HEK293 (cell line): Measurements from ENCODE around the gene CEP85.
"Not testable (repeated sequence)": the region's sequence is repeated elsewhere in the genome, so short reads cannot be mapped to it uniquely, and the experiment has no call there.

ENCODE experiments used
- CTCF ChIA-PET: fragments of 350-600 bp; formaldehyde crosslinking; extraction: SDS; loops from one replicate; lab custom pipeline; 2021; ENCODE audit warnings: antibody characterized with exemption; lab: Yijun Ruan, JAX
- POLR2A ChIA-PET: fragments of 300-600 bp; formaldehyde crosslinking; extraction: SDS; loops from one replicate; lab custom pipeline; 2020; ENCODE audit warnings: antibody characterized with exemption, inconsistent platforms; lab: Yijun Ruan, JAX
- H3K27ac ChIP-seq: fragments of 200-500 bp; sonication (Bioruptor generic); 2 replicates; pipeline ENCODE4 v1.5.1; 2014; ENCODE audit warnings: low read depth, low read length, control low read depth, inconsistent platforms; ENCODE audit errors: extremely low read depth
- H3K36me3 ChIP-seq, 2 experiments: fragments of 200-500 bp in 1 of 2; sonication (Bioruptor generic) in 1 of 2; 1 replicate in 1 of 2; 2 replicates in 1 of 2; pipeline ENCODE4 v1.5.1; 2014 to 2017; ENCODE audit warnings: inconsistent platforms in 2 of 2, low read length in 2 of 2; ENCODE audit not compliant: control insufficient read depth in 2 of 2, insufficient read depth in 1 of 2
- H3K4me1 ChIP-seq: fragments of 200-500 bp; sonication (Bioruptor generic); 2 replicates; pipeline ENCODE4 v1.5.1; 2014; ENCODE audit warnings: mild to moderate bottlenecking, low read length, inconsistent platforms; ENCODE audit not compliant: control insufficient read depth, insufficient read depth
- H3K4me3 ChIP-seq: 2 replicates; pipeline ENCODE4 v1.5.1; 2011; ENCODE audit warnings: low read depth, mild to moderate bottlenecking, control low read depth, low read length, moderate library complexity
- H3K9me3 ChIP-seq: fragments of 200-500 bp; sonication (Bioruptor generic); 2 replicates; pipeline ENCODE4 v1.5.1; 2014; ENCODE audit warnings: low read depth, low read length, inconsistent platforms; ENCODE audit not compliant: control insufficient read depth, insufficient read depth
- HOXD13 ChIP-seq: sonication (generic); formaldehyde crosslinking; IDR thresholded peaks from 2 replicates; pipeline ENCODE4 v1.8.0; 2022; ENCODE audit warnings: missing genetic modification reagents, borderline replicate concordance
- SP7 ChIP-seq: fragments of 450-650 bp; formaldehyde crosslinking; IDR thresholded peaks from 2 replicates; pipeline ENCODE4 v1.5.1; 2016; ENCODE audit warnings: missing biosample characterization, missing genetic modification characterization
- WT1 ChIP-seq: fragments of 450-650 bp; formaldehyde crosslinking; IDR thresholded peaks from 2 replicates; pipeline ENCODE4 v1.5.1; 2016; ENCODE audit warnings: missing biosample characterization, missing genetic modification characterization
- ZEB2 ChIP-seq: fragments of 450-650 bp; formaldehyde crosslinking; IDR thresholded peaks from 2 replicates; pipeline ENCODE4 v1.5.1; 2016; ENCODE audit warnings: missing biosample characterization, missing genetic modification characterization
- ZFHX2 ChIP-seq: fragments of 450-650 bp; formaldehyde crosslinking; conservative IDR thresholded peaks from 2 replicates; pipeline ENCODE4 v1.5.1; 2016; ENCODE audit warnings: missing biosample characterization, missing genetic modification characterization
- ZNF138 ChIP-seq: fragments of 450-650 bp; formaldehyde crosslinking; IDR thresholded peaks from 2 replicates; pipeline ENCODE4 v1.5.1; 2016; ENCODE audit warnings: missing biosample characterization, missing genetic modification characterization, borderline replicate concordance
- ZNF155 ChIP-seq: fragments of 450-650 bp; formaldehyde crosslinking; IDR thresholded peaks from 2 replicates; pipeline ENCODE4 v1.5.1; 2016; ENCODE audit warnings: missing biosample characterization, missing genetic modification characterization
- ZNF366 ChIP-seq: fragments of 450-650 bp; formaldehyde crosslinking; conservative IDR thresholded peaks from 2 replicates; pipeline ENCODE4 v1.5.1; 2016; ENCODE audit warnings: missing biosample characterization, missing genetic modification characterization
- ZNF423 ChIP-seq: fragments of 450-650 bp; formaldehyde crosslinking; IDR thresholded peaks from 2 replicates; pipeline ENCODE4 v1.5.1; 2016; ENCODE audit warnings: missing biosample characterization, missing genetic modification characterization
- ZNF426 ChIP-seq: fragments of 450-650 bp; formaldehyde crosslinking; IDR thresholded peaks from 2 replicates; pipeline ENCODE4 v1.5.1; 2017; ENCODE audit warnings: missing biosample characterization, missing genetic modification characterization, mild to moderate bottlenecking, inconsistent platforms, moderate library complexity
- ZNF529 ChIP-seq: fragments of 450-650 bp; formaldehyde crosslinking; IDR thresholded peaks from 2 replicates; pipeline ENCODE4 v1.5.1; 2017; ENCODE audit warnings: missing genetic modification characterization, missing biosample characterization; ENCODE audit not compliant: insufficient replicate concordance
- ZNF776 ChIP-seq: fragments of 450-650 bp; formaldehyde crosslinking; IDR thresholded peaks from 2 replicates; pipeline ENCODE4 v1.5.0; 2017; ENCODE audit warnings: missing biosample characterization, missing genetic modification characterization, borderline replicate concordance
- TF ChIP-seq, protein P1 (sequence below): fragments of 450-650 bp; formaldehyde crosslinking; IDR thresholded peaks from 2 replicates; pipeline ENCODE4 v1.5.1; 2017; ENCODE audit warnings: missing biosample characterization, mild to moderate bottlenecking, missing genetic modification characterization, moderate library complexity
- TF ChIP-seq, protein P2 (sequence below): fragments of 450-650 bp; IDR thresholded peaks from 2 replicates; pipeline ENCODE4 v1.5.1; 2018; ENCODE audit warnings: missing biosample characterization, mild to moderate bottlenecking, missing genetic modification characterization

The CEP85 gene

DNA sequence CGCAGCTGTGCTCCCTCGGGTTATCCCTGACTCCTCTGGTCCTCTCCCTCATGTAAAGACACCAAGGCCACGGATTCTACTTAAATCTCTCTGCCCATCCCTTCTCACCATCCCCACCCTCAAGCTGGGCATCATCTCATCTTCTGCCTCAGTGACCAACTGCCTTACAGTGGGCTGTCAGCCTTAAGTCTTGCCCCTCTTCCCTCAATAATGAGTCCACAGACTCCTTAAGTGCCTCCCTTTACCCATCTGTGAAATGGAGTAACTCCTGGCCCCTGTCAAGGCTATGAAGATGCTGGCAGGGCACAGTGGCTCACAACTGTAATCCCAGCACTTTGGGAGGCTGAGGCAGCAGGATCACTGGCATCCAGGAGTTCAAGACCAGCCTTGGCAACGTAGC is 57.9 kb downstream of the CEP85 start:
- H3K4me1 ChIP-seq = no peaks in the 10 kb centered on the region
- POLR2A ChIA-PET = no interaction called here
- TF ChIP-seq, protein P1, sequence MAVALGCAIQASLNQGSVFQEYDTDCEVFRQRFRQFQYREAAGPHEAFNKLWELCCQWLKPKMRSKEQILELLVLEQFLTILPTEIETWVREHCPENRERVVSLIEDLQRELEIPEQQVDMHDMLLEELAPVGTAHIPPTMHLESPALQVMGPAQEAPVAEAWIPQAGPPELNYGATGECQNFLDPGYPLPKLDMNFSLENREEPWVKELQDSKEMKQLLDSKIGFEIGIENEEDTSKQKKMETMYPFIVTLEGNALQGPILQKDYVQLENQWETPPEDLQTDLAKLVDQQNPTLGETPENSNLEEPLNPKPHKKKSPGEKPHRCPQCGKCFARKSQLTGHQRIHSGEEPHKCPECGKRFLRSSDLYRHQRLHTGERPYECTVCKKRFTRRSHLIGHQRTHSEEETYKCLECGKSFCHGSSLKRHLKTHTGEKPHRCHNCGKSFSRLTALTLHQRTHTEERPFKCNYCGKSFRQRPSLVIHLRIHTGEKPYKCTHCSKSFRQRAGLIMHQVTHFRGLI = no peak
- TF ChIP-seq ZNF776 (no peak), ZNF138 (tag by site-specific recombination) (no peak), ZNF529 (no peak), ZNF423 (no peak), SP7 (tag by site-specific recombination) (no peak), WT1 (tag by site-specific recombination) (no peak), ZNF366 (tag by site-specific recombination) (no peak)
- TF ChIP-seq, protein P2, sequence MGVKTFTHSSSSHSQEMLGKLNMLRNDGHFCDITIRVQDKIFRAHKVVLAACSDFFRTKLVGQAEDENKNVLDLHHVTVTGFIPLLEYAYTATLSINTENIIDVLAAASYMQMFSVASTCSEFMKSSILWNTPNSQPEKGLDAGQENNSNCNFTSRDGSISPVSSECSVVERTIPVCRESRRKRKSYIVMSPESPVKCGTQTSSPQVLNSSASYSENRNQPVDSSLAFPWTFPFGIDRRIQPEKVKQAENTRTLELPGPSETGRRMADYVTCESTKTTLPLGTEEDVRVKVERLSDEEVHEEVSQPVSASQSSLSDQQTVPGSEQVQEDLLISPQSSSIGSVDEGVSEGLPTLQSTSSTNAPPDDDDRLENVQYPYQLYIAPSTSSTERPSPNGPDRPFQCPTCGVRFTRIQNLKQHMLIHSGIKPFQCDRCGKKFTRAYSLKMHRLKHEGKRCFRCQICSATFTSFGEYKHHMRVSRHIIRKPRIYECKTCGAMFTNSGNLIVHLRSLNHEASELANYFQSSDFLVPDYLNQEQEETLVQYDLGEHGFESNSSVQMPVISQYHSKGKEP (tag by site-specific recombination) = no peak
- H3K27ac ChIP-seq = no peak overlapping the region
- CTCF ChIA-PET = interaction anchor here (10.2 kb wide), 1 partner anchor 26 kb away, joined by 203 read pairs; the partner anchor contains the start of gene CD52
- H3K4me3 ChIP-seq = no peak overlapping the region
- no peaks in the 10 kb centered on the region for H3K9me3 ChIP-seq
- H3K36me3 ChIP-seq = peaks cover 0 to 23% of the 10 kb centered on the region in 2 experiments; a peak in 1 of 3 replicates

DNA sequence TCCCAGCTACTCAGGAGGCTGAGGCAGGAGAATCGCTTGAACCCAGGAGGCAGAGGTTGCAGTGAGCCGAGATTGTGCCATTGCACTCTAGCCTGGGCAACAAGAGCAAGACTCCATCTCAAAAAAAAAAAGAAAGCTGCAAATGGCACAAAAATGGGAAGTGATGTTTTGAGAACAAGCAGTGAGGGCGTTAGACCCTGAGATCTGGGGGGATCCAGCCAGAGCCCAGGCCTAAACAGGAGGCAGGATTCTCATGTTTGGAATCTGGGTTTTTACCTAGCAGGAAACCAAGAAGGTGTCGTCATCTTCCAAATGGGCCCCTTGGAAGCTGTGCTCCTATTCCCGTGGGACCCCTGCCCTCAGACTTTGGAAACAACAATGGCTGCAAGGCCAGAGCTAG is 58.7 kb downstream of the CEP85 start:
- H3K27ac ChIP-seq, H3K4me1 ChIP-seq, H3K4me3 ChIP-seq, H3K9me3 ChIP-seq, POLR2A ChIA-PET: not testable (repeated sequence)
- H3K36me3 ChIP-seq = peaks cover 0 to 29% of the 10 kb centered on the region in 2 experiments; a peak in 1 of 3 replicates
- CTCF ChIA-PET = interaction anchor here (1.0 to 10.2 kb wide), 3 partner anchors 7 to 71 kb away, joined by 5 to 203 read pairs (median 15); partner anchors contain the start of gene CD52

DNA sequence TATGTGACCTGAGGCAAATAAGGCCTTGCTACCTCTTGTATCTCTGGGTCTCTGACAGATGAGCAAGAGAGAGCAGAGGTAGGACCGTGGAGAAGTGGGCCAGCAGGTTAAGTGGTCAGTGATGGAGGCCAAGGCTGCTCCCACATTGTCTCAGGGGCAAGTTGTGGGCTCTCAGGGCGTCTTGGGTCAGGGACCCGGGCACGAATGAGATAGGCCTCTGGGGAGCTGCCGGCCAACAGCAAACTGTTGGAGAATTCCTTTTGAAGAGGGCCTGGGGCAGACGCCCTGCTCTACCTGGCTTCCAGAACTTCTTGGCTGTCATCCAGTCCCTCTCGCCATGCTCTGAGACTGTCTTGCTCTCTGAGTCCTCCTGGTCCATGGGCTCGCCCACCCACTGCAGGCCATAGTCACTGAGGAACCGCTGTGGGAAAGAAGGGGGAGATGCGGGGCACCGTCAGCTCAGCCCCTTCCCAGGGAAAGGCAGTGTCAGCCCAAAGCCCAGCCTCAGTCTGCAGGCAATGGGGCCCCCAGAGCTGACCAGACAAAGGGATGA is 60.0 kb downstream of the CEP85 start:
- H3K4me1 ChIP-seq = no peaks in the 10 kb centered on the region
- H3K36me3 ChIP-seq = peaks cover 0 to 32% of the 10 kb centered on the region in 2 experiments; a peak in 1 of 3 replicates
- no peaks in the 10 kb centered on the region for H3K9me3 ChIP-seq
- H3K4me3 ChIP-seq = no peak overlapping the region
- ChIA-PET CTCF (interaction anchor here (0.6 to 2.5 kb wide), 3 partner anchors 9 to 28 kb away, joined by 3 to 15 read pairs (median 3); no protein-coding TSS in a partner anchor), POLR2A (no interaction called here)
- no peak overlapping the region for H3K27ac ChIP-seq
- TF ChIP-seq ZEB2 (no peak), ZNF155 (tag by site-specific recombination) (no peak), ZFHX2 (tag by site-specific recombination) (no peak), ZNF426 (tag by site-specific recombination) (no peak), HOXD13 (no peak)
